HCT116 (cell line): ENCODE results near the gene ATAT1. TPM values are rescaled to one million over a fixed set of nuclear protein-coding genes. Genes with fewer than 3 reads are reported as not detected.

ENCODE experiments used
- ATAC-seq: fragments of 200-7000 bp; cut with Tn5 transposase; 2 replicates; pipeline ENCODE4 v1.9.1; 2020; ENCODE audit warnings: mild to moderate bottlenecking, moderate library complexity
- BruUV-seq: library from RNA; stranded (reverse); fragments of 400-500 nt; replicated peaks from 2 replicates; lab custom pipeline; 2021; lab: Mats Ljungman, UMichigan
- CTCF ChIA-PET: fragments of 300-600 bp; sonication (Branson Sonifier 250); formaldehyde crosslinking; loops from one replicate; lab custom pipeline; 2021; ENCODE audit warnings: antibody characterized with exemption; lab: Charles Lee
- POLR2A ChIA-PET: fragments of 300-600, 350-600 bp; sonication (Branson Sonifier 250); formaldehyde crosslinking; loops from one replicate; lab custom pipeline; 2021; ENCODE audit warnings: antibody characterized with exemption; lab: Charles Lee
- RAD21 ChIA-PET, 2 experiments: fragments of 300-600 bp; sonication (Branson Sonifier 250); formaldehyde crosslinking; loops; one replicate each; lab custom pipeline; 2023; ENCODE audit warnings: low total read pairs in 2 of 2; ENCODE audit not compliant: uncharacterized antibody in 2 of 2, unreplicated experiment in 2 of 2, low non-redundant PET in 1 of 2; lab: Charles Lee
- DNase-seq: peaks from one replicate; pipeline ENCODE4 v3.0.0-alpha.2; 2010; ENCODE audit warnings: low read depth, low spot score
- H2AFZ ChIP-seq: fragments of 200-600 bp; shearing (Covaris generic), sonication (generic); 2 replicates; pipeline ENCODE4 v1.6.1; 2017; ENCODE audit warnings: low read depth, mixed run types, mixed read lengths, antibody characterized with exemption, low read length; ENCODE audit not compliant: poor library complexity, severe bottlenecking
- H3K27ac ChIP-seq: 2 replicates; pipeline ENCODE4 v1.5.1; 2012; ENCODE audit warnings: low read depth, low read length
- H3K27me3 ChIP-seq: fragments of 200-600 bp; sonication (generic); 2 replicates; pipeline ENCODE4 v1.6.1; 2016; ENCODE audit warnings: mixed run types, low read length, mixed read lengths; ENCODE audit not compliant: insufficient read depth
- H3K36me3 ChIP-seq, 2 experiments: fragments of 200-500 bp in 1 of 2; fragments of 200-600 bp in 1 of 2; sonication (Bioruptor generic) in 1 of 2; sonication (generic) in 1 of 2; 2 replicates each; pipeline versions ENCODE4 v1.5.1 to v1.6.1; 2014 to 2016; ENCODE audit warnings: low read length in 2 of 2, inconsistent platforms in 1 of 2, mixed read lengths in 1 of 2, mixed run types in 1 of 2; ENCODE audit not compliant: insufficient read depth in 2 of 2, control insufficient read depth in 1 of 2
- H3K4me1 ChIP-seq, 2 experiments: fragments of 200-600 bp in 1 of 2; sonication (generic) in 1 of 2; 2 replicates each; pipeline versions ENCODE4 v1.5.1 to v1.6.1; 2012 to 2017; ENCODE audit warnings: low read length in 2 of 2, inconsistent platforms in 1 of 2, mild to moderate bottlenecking in 1 of 2, mixed read lengths in 1 of 2, mixed run types in 1 of 2, moderate library complexity in 1 of 2; ENCODE audit not compliant: insufficient read depth in 2 of 2, control insufficient read depth in 1 of 2
- H3K4me2 ChIP-seq: fragments of 200-600 bp; sonication (generic); 2 replicates; pipeline ENCODE4 v1.6.1; 2017; ENCODE audit warnings: mixed run types, low read length, mixed read lengths
- H3K4me3 ChIP-seq, 2 experiments: fragments of 200-600 bp in 1 of 2; sonication (generic) in 1 of 2; replicated peaks in 1 of 2; 2 replicates each; pipeline ENCODE4 v1.5.1; 2011 to 2016; ENCODE audit warnings: low read length in 2 of 2, control low read depth in 1 of 2, low read depth in 1 of 2, mild to moderate bottlenecking in 1 of 2, mixed read lengths in 1 of 2, mixed run types in 1 of 2
- H3K79me2 ChIP-seq: fragments of 200-600 bp; sonication (generic); 2 replicates; pipeline ENCODE4 v1.6.1; 2017; ENCODE audit warnings: mild to moderate bottlenecking, mixed run types, low read length, moderate library complexity, mixed read lengths; ENCODE audit not compliant: insufficient read depth
- H3K9ac ChIP-seq: fragments of 200-600 bp; sonication (generic); 2 replicates; pipeline ENCODE4 v1.6.1; 2016; ENCODE audit warnings: low read length, mixed read lengths
- H3K9me2 ChIP-seq: fragments of 200-600 bp; sonication (generic), shearing (Covaris generic); 2 replicates; pipeline ENCODE4 v1.6.1; 2017; ENCODE audit warnings: mixed run types, mild to moderate bottlenecking, moderate library complexity; ENCODE audit not compliant: insufficient read depth
- H3K9me3 ChIP-seq, 2 experiments: fragments of 200-500 bp in 1 of 2; fragments of 200-600 bp in 1 of 2; sonication (Bioruptor generic) in 1 of 2; sonication (generic) in 1 of 2; 2 replicates each; pipeline ENCODE4 v1.6.1; 2014 to 2017; ENCODE audit warnings: low read length in 2 of 2, mixed read lengths in 2 of 2, inconsistent platforms in 1 of 2, low read depth in 1 of 2, mild to moderate bottlenecking in 1 of 2, mixed run types in 1 of 2, moderate library complexity in 1 of 2; ENCODE audit not compliant: control insufficient read depth in 1 of 2, insufficient read depth in 1 of 2
- H4K20me1 ChIP-seq: fragments of 200-600 bp; sonication (generic), shearing (Covaris generic); 2 replicates; pipeline ENCODE4 v1.6.1; 2017; ENCODE audit warnings: mixed run types, mild to moderate bottlenecking, moderate library complexity; ENCODE audit not compliant: insufficient read depth
- ATF3 ChIP-seq: IDR thresholded peaks from 2 replicates; pipeline ENCODE4 v1.6.1; 2012
- CBX3 ChIP-seq: IDR thresholded peaks from 2 replicates; pipeline ENCODE4 v1.6.1; 2012; ENCODE audit warnings: low read depth
- CTCF ChIP-seq, 3 experiments: fragments of 200-600 bp in 1 of 3; sonication (generic) in 1 of 3; IDR thresholded peaks in 2 of 3; conservative IDR thresholded peaks in 1 of 3; 2 replicates each; pipeline ENCODE4 v1.5.1; 2012 to 2017; ENCODE audit warnings: low read depth in 2 of 3, low read length in 2 of 3, antibody characterized with exemption in 1 of 3, borderline replicate concordance in 1 of 3, control low read depth in 1 of 3, mild to moderate bottlenecking in 1 of 3, mixed read lengths in 1 of 3, mixed run types in 1 of 3, moderate library complexity in 1 of 3; ENCODE audit not compliant: insufficient read depth in 1 of 3
- EGR1 ChIP-seq: IDR thresholded peaks from 2 replicates; pipeline ENCODE4 v1.6.1; 2012; ENCODE audit warnings: low read depth
- ELF1 ChIP-seq: IDR thresholded peaks from 2 replicates; pipeline ENCODE4 v1.6.1; 2012; ENCODE audit warnings: low read depth, borderline replicate concordance
- EZH2phosphoT487 ChIP-seq: fragments of 200-600 bp; IDR thresholded peaks from 2 replicates; pipeline ENCODE4 v1.6.1; 2018; ENCODE audit warnings: antibody characterized with exemption, borderline replicate concordance
- FOSL1 ChIP-seq: IDR thresholded peaks from 2 replicates; pipeline ENCODE4 v1.6.1; 2012; ENCODE audit warnings: low read depth
- JUND ChIP-seq: IDR thresholded peaks from 2 replicates; pipeline ENCODE4 v1.6.1; 2012
- POLR2A ChIP-seq: IDR thresholded peaks from 2 replicates; pipeline ENCODE4 v1.7.0; 2011; ENCODE audit warnings: borderline replicate concordance; ENCODE audit not compliant: insufficient read depth, insufficient read length; ENCODE audit errors: extremely low read depth
- POLR2AphosphoS5 ChIP-seq: IDR thresholded peaks from 2 replicates; pipeline ENCODE4 v1.6.1; 2011; ENCODE audit warnings: mild to moderate bottlenecking, low read depth, low read length, moderate library complexity
- RAD21 ChIP-seq: IDR thresholded peaks from 2 replicates; pipeline ENCODE4 v1.6.1; 2012; ENCODE audit warnings: low read depth, mild to moderate bottlenecking
- SIN3A ChIP-seq: IDR thresholded peaks from 2 replicates; pipeline ENCODE4 v1.6.1; 2012; ENCODE audit warnings: low read depth
- SP1 ChIP-seq: IDR thresholded peaks from 2 replicates; pipeline ENCODE4 v1.6.1; 2012; ENCODE audit warnings: low read depth
- ZFX ChIP-seq: fragments of 450-650 bp; IDR thresholded peaks from 2 replicates; pipeline ENCODE4 v1.6.1; 2017
- ZNF274 ChIP-seq: fragments of 200-500 bp; sonication (Bioruptor generic); IDR thresholded peaks from 2 replicates; pipeline ENCODE4 v1.6.1; 2014; ENCODE audit warnings: mild to moderate bottlenecking, low read depth, low read length, inconsistent platforms
- intact Hi-C: fragments of 100-400 bp; cut with micrococcal nuclease; formaldehyde crosslinking; loops from 2 replicates; pipeline ENCODE4 v1.10.0; 2022
- total RNA-seq: library from RNA; stranded (reverse); gene quantifications from one replicate; pipeline ENCODE4 v1.2.1, GENCODE V29; 2021; ENCODE audit not compliant: unreplicated experiment
- TF ChIP-seq, protein P1 (sequence below): IDR thresholded peaks from 2 replicates; pipeline ENCODE4 v1.6.1; 2012

The ATAT1 gene
- total RNA-seq, 1 experiment from 2014 or later: 19.8 TPM

DNA sequence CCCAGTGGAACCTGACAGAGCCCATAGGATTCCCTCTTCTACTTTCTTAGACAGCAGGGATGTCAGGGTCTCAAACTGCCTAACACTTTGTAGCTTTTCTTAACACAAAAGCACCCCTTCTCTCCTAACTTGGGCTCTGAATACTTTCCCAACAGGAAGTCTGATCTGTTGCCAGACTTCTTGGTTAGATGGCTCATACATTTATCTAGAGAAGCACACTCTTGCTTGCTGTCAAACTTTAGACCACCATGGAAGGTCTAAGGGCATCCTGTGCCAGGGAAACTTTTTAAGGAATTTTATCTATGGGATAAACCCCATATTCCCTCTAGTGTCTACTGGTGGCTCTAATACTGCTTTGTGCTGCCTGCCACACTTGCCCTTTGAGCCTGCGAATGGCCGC, 17.0 kb downstream of the ATAT1 start (continued):
- TF ChIP-seq CTCF (IDR thresholded peaks at IDR 0.05 in 2 of 3, conservative IDR thresholded peaks at IDR 0.05 in 1 of 3; ENCODE audit: borderline replicate concordance in 1 of 3, insufficient read depth in 1 of 3, low read depth in 2 of 3, low read length in 2 of 3) (no peak), SIN3A (no peak), SP1 (no peak), EZH2phosphoT487 (no peak), ZNF274 (no peak)
- TF ChIP-seq, protein P1, sequence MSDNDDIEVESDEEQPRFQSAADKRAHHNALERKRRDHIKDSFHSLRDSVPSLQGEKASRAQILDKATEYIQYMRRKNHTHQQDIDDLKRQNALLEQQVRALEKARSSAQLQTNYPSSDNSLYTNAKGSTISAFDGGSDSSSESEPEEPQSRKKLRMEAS: no peak

DNA sequence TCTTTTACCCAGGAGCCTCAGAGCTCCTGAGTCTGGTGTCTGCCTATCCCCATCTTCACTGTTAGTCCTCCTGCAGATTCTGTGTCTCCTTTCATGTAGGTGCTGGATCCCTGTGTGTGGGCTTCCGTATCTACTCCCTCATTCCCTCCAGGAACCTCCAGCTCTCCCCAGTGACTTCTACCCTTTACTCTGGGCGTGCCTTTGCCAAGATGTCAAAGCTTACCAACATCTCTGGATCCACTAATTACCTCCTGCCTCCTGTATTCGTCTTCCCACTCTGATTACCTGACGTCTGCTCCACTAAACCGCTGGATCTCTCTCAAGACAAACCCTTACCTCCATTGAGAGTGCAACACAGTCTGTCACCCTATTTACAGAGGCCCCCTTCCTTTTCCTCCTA, 18.1 kb downstream of the ATAT1 start:
- H3K36me3 ChIP-seq: peaks cover 13 to 16% of the 10 kb centered on the region in 2 experiments; a peak in 3 of 4 replicates

More for the DNA sequence above, 18.1 kb downstream of the ATAT1 start:
- no peak for TF ChIP-seq RAD21
- TF ChIP-seq ZNF274: no peak
- TF ChIP-seq POLR2A: no peak
- TF ChIP-seq ATF3: no peak
- no peak for TF ChIP-seq JUND
- TF ChIP-seq EGR1: no peak
- no peak for TF ChIP-seq ZFX
- no peak for TF ChIP-seq ELF1
- no peak for TF ChIP-seq POLR2AphosphoS5
- no peak for TF ChIP-seq SP1
- no peak for TF ChIP-seq FOSL1
- no peak for TF ChIP-seq CTCF (IDR thresholded peaks at IDR 0.05 in 2 of 3, conservative IDR thresholded peaks at IDR 0.05 in 1 of 3; ENCODE audit: borderline replicate concordance in 1 of 3, insufficient read depth in 1 of 3, low read depth in 2 of 3, low read length in 2 of 3)
- no peak for TF ChIP-seq EZH2phosphoT487
- TF ChIP-seq CBX3: no peak
- TF ChIP-seq, all 23 proteins: peak for 0
- H3K4me1 ChIP-seq: peaks cover 6 to 15% of the 10 kb centered on the region in 2 experiments
- H3K9me3 ChIP-seq: no peaks in the 10 kb centered on the region
- H2AFZ ChIP-seq: no peak overlapping the region
- no peaks in the 10 kb centered on the region for H3K27me3 ChIP-seq
- ChIA-PET POLR2A (interaction anchor here (1.4 kb wide), 1 partner anchor 27 kb away, joined by 3 read pairs; no protein-coding TSS in a partner anchor), CTCF (no interaction called here), RAD21 (no interaction called here)
- no peak overlapping the region for H3K27ac ChIP-seq
- no peaks in the 10 kb centered on the region for H3K9me2 ChIP-seq
- intact Hi-C loops: no loop called here
- H3K4me2 ChIP-seq: no peak overlapping the region
- no peaks in the 10 kb centered on the region for H4K20me1 ChIP-seq
- H3K79me2 ChIP-seq: peaks cover 22% of the 10 kb centered on the region
- H3K4me3 ChIP-seq: no peak overlapping the region
- no TSS peak for BruUV-seq
- no peak for DNase-seq
- ATAC-seq: no peak
- H3K9ac ChIP-seq: no peak overlapping the region
